ENCODE measurements around the gene CLTA. TPM values are rescaled to one million over a fixed set of nuclear protein-coding genes. Genes with fewer than 3 reads are reported as not detected.

CLTA gene, protein sequence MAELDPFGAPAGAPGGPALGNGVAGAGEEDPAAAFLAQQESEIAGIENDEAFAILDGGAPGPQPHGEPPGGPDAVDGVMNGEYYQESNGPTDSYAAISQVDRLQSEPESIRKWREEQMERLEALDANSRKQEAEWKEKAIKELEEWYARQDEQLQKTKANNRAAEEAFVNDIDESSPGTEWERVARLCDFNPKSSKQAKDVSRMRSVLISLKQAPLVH
- total RNA-seq = 95.7 TPM

DNA sequence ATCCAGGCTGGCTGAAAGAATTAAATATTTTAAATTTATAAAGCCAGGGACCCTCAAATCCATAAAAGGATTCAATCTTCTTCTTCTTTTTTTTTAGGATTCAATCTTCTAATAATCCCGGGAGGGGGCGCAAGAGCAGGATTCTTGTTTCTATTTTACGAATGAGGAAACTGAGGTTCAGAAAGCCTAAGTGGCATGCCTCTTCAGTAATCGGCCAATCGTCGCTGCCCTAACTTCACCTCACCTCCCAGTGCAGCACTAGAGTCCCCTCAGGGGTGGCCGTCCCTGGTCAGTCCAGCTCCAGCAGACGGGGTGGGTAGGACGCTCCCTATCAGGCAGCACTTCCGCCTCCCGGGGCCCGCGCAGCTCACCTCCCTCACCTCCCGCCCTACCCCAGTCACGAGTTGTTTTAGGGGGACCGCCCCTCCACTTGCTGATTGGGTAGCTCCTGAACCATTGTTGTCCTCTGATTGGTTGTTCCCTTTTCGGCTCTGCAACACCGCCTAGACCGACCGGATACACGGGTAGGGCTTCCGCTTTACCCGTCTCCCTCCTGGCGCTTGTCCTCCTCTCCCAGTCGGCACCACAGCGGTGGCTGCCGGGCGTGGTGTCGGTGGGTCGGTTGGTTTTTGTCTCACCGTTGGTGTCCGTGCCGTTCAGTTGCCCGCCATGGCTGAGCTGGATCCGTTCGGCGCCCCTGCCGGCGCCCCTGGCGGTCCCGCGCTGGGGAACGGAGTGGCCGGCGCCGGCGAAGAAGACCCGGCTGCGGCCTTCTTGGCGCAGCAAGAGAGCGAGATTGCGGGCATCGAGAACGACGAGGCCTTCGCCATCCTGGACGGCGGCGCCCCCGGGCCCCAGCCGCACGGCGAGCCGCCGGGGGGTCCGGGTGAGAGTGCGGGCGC is at the start of gene CLTA:
TSS of gene CLTA (plus strand) at position 534 of the 902 bp plus-strand sequence. CDS start at position 670, 136 bp downstream.
- peak; percentile 99 for DNase-seq

DNA sequence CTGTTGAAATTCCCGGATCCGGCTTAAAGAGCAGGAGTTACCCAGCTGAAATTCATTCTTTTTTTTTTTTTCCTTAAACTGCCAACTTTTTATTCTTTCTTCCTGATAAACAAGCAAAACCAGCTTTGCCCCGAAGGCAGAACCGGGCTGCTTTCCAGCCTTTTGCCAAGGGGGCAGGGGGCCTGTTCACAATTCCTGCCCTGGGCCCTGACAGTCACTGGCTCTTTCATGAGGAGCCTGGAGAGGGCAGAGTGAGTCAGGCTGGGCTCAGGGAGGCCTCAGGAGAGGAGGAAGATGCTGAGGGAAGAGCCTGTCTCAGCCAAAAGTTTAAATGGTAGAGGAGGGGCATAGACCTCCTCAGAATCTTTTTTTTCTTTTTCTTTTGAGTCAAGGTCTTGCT is 49.4 kb upstream of the CLTA start:
- peak; percentile 51 for DNase-seq

- no peak for DNase-seq
Observed at GRCh38 chr9:36141761-36142160, 49.0 kb upstream of the CLTA start.

DNA sequence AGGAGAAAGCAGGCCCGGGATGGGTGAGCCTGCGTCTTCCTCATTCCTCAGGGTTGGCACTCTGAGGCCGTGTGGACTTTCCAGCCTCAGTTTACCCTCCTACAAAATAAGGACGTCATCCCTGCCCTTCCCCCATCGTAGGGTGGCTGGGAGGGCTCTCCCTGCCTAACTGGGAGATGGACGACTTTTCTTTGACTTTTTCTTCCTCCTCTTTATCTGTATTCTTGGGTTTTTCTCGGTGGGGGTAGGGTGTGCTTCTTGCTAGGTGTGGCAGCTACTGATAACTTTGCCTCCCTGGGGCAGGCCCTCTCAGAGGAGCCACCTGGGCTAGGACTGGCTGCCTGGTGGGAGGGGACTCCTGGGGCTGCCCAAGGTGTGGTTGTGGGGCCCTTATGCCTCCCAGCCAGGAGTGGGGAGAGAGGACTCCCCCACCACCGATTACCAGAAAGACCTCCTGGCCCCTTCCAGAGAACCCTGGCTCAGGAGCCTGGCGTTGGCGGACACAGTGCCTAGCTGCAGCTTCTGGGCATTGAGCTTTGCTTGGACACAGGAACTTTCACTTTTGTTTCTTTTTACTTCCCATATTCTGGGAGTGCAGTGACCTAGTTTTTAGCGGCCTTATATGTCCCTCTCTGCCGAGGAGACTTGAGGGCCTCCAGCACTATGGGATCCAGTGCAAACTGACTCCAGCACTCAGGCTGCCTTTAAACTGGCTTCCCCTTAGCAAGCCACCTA is 48.0 kb upstream of the CLTA start:
- no peak for DNase-seq

- DNase-seq = no peak
Observed at GRCh38 chr9:36143245-36143641, 47.5 kb upstream of the CLTA start.

GRCh38 chr9:36144309-36145232 is 46.1 kb upstream of the CLTA start:
- no peak for DNase-seq

DNA sequence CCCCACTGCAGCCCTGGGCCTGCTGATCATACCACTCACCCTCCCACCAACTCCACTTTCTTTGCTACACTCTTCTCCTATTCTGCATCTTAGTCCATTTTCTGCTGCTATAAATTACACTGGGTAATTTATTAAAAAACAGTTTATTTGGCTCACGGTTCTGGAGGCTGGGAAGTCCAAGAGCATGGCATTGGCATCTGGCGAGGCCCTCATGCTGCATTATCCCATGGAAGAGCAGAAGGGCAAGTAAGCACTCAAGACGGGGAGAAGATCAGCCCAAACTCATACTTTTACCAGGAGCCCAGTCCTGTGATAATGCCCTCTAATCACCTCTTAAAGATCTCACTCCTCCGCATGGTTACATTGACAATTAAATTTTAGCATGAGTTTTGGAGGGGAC is 44.8 kb upstream of the CLTA start:
- DNase-seq = no peak

GRCh38 chr9:36146651-36147050 is 44.1 kb upstream of the CLTA start:
- no peak for DNase-seq

DNA sequence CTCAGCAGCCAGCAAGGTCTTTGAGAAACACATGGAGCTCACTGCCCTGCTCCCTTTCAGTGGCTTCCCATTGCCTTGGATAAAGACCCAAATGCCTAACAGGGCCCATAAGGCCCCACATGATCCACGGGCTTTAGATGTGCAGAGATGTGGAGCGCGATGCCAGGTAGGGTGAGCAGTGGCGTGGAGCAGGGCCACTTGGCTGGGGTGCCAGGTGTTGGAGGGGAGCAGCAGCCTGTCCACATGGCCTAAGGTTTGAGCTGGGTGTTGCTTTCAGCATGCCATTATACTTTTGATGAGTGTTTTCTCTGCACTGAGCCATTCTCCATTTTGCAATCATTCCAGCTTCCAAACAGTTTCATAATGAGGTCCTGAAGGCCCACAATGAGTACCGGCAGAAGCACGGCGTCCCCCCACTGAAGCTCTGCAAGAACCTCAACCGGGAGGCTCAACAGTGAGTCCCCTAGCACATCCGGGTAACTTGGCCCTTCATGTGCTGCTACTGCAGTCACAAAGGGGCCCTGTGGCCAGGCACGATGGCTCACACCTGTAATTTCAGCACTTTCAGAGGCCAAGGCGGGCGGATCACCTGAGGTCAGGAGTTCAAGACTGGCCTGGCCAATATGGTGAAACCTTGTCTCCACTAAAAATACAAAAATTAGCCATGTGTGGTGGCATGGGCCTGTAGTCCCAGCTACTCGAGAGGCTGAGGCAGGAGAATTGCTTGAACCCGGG is 43.1 kb upstream of the CLTA start:
- no peak for DNase-seq

DNA sequence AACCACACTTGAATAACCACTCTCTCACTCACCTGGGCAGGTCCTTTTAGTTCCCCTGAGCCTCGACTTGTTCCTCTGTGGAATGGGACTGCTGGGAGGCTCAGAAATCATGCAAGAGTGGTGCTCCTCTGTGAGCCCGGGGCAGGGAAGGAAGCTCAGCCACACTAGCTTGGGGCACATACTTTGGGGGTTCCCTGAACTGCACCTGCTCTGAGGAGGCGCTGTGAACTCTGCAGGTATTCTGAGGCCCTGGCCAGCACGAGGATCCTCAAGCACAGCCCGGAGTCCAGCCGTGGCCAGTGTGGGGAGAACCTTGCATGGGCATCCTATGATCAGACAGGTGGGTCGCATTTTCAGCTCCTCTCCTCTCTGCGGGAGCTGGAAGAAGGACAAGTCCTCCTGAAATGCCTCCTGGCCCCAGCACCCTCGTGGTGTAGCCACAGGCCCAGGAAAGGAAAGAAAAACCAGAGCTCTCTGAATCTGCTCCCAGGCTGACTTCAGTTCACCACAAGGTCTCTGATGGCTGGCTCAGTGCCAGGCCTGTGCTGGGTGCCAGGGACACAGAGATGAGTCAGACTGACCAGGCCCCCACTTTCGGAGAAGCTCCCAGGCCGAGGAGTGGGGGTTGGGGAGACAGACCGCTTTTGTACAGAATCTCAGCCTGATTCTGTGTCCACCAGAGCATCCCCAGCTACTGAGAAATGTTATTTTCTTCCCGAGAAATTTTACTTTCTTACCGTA is 42.2 kb upstream of the CLTA start:
- DNase-seq = peak; percentile 85

DNA sequence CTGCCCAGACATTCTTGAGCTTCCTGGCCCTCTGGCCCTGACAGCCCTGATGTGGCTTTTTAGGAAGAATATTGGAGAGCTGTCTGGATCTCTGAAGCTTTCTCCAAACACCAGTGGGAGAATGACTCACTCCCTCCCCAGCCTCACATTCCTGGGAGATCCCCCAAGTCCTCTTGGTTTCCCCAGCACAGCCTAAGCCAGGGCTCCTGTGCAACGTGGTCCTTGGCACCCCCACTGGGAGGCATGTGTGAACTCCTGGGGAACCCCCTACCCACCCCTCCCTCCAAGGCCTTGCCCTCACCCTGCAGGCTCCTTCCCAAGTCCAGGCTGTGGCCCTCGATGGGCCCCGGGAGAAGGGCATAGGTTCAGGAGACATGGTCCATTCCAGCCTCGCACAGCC is 41.5 kb upstream of the CLTA start:
- DNase-seq = no peak

GRCh38 chr9:36150574-36151315 is 40.0 kb upstream of the CLTA start:
- no peak for DNase-seq

DNA sequence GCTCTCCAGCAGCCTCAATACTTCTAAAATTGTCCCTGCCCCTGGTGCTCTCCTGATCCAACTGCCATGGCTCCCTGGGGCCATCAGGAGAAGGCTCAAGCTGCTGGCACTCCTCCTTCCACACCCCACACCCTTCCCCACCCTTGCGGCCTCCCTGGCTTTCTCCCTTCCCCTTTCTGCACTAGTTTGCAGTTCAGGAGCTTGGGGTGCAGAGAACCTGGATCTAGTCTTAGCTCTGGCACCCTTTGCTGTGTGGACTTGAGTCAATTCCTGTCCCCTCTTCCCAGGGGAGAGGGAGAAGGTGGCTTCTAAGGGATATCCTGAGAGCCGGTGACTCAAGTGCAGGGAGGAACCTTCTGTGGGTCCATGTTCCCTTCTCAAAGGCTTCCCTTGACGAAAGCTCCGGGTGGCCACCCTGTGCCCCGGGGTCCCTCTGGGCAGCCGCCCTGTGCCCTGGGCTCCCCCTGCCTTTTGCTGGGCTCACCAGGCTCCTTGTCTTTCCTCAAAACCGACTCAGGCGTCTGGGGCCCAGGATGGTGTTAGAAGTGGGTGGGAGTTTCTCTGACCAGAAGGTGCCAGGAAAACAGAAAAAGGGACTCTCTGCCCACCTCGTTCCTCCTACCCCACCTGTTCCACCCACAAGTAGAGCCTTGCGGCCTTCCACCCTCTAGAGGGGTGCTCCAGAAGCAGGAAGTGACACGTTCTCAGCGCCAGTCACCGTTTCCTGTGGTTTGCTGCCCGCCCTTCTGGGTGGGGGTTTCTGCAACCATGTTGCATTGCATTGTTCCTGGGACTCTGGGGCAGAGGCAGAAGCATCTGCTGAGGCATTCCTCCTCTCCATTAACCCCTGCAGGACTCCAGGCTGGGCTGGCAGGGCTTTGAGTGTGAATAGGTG is 39.2 kb upstream of the CLTA start:
- no peak for DNase-seq

GRCh38 chr9:36152741-36153438 is 37.8 kb upstream of the CLTA start:
- DNase-seq = no peak

DNA sequence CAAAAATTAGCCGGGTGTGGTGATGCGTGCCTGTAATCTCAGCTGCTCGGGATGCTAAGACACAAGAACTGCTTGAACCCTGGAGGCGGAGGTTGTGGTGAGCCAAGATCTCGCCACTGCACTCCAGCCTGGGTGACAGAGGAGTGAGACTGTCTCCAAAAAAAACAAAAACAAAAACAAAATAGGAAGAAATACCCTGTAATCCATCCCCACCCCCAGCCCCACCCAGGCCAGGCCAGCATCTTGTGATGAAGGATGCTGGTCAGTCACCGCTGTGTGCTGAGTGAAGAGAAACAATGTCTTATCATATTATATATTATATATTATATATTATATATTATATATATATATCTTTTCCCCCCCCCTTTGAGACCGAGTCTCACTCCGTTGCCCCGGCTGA is 37.0 kb upstream of the CLTA start:
- DNase-seq = no peak

- DNase-seq = peak; percentile 73
Observed at GRCh38 chr9:36154331-36154952, 36.3 kb upstream of the CLTA start.

GRCh38 chr9:36156116-36156515 is 34.6 kb upstream of the CLTA start:
- no peak for DNase-seq

Measured in tongue (tissue), 2 donors.